ENCODE data around the gene ENTPD6.

GRCh38 chr20:25160897-25161296 is 34.6 kb upstream of the ENTPD6 start:
- TF ChIP-seq MAX (IDR thresholded peaks at IDR 0.05) (no peak), REST (IDR thresholded peaks at IDR 0.05; ENCODE audit: low read depth) (no peak), TEAD4 (IDR thresholded peaks at IDR 0.05) (no peak), EP300 (IDR thresholded peaks at IDR 0.05; ENCODE audit: borderline replicate concordance) (no peak), ZBTB7A (IDR thresholded peaks at IDR 0.05; ENCODE audit: low read depth) (no peak), CEBPB (IDR thresholded peaks at IDR 0.05) (no peak), EGR1 (IDR thresholded peaks at IDR 0.05) (no peak), RAD21 (IDR thresholded peaks at IDR 0.05; ENCODE audit: low read depth) (no peak), CREB1 (IDR thresholded peaks at IDR 0.05; ENCODE audit: low read depth) (no peak)
